PFSK-1 (cell line): ENCODE data around the gene TMEM82.

Experiments used
- FOXP2 ChIP-seq: optimal IDR thresholded peaks from 2 replicates; pipeline ENCODE3; 2011; ENCODE audit warnings: borderline replicate concordance, control low read depth, inconsistent platforms; ENCODE audit not compliant: insufficient read depth; ENCODE audit errors: extremely low read length, extremely low read depth
- POLR2AphosphoS5 ChIP-seq: IDR thresholded peaks from 2 replicates; pipeline ENCODE4 v1.6.1; 2012; ENCODE audit warnings: low read depth, mild to moderate bottlenecking, control low read depth, low read length, moderate library complexity
- REST ChIP-seq, 2 experiments: IDR thresholded peaks; 2 replicates each; pipeline versions ENCODE4 v1.6.1 to v1.8.0; 2011 to 2012; ENCODE audit warnings: low read depth in 2 of 2, low read length in 2 of 2, control low read depth in 1 of 2, inconsistent platforms in 1 of 2, mild to moderate bottlenecking in 1 of 2, moderate library complexity in 1 of 2; ENCODE audit not compliant: insufficient read depth in 1 of 2
- SIN3A ChIP-seq: IDR thresholded peaks from 2 replicates; pipeline ENCODE4 v1.6.1; 2012; ENCODE audit warnings: mild to moderate bottlenecking, low read length, moderate library complexity, borderline replicate concordance; ENCODE audit not compliant: insufficient read depth
- TAF1 ChIP-seq: IDR thresholded peaks from 2 replicates; pipeline ENCODE4 v1.6.1; 2012; ENCODE audit warnings: low read length, control low read depth, borderline replicate concordance; ENCODE audit not compliant: insufficient read depth

TMEM82 gene

DNA sequence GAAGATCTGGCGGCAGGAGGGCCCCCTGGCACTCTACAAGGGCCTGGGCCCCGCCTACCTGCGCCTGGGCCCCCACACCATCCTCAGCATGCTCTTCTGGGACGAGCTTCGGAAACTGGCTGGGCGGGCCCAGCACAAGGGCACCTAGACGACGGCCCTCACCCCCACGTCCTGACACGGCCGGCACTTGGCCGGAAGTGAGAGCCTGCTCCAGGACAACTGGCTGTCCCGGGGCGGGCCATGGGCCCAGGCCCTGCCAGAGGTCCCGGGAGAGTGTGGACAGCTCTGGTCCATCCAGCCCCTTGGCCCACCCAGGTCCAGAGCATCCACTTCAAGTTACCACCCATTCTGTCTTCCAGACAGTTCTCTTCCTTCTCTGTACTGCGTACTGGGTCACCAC, 3.0 kb upstream of the TMEM82 start:
- TF ChIP-seq FOXP2, result no peak
- no peak for TF ChIP-seq REST (IDR thresholded peaks at IDR 0.05; ENCODE audit: insufficient read depth in 1 of 2, low read depth in 2 of 2, low read length in 2 of 2)
- no peak for TF ChIP-seq TAF1
- TF ChIP-seq POLR2AphosphoS5, result no peak

DNA sequence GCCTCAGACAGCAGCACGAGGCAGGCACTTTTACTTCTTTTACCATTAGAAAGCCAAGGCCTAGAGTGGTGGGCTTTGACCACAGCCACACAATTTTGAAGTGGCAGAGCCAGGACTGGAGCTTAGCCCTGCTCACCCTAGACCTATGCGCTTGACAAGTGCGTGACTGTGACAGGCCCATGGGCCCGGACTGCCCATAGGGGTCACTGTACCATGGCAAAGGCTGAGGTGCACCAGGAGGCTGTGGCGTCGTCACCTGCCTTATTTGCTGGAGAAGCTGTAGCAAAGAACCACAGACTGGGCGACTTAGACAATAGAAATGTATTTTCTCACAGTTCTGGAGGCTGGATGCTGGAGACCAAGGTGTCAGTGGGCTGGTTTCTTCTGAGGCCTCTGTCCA, 2.6 kb upstream of the TMEM82 start:
- no peak for TF ChIP-seq REST (IDR thresholded peaks at IDR 0.05; ENCODE audit: insufficient read depth in 1 of 2, low read depth in 2 of 2, low read length in 2 of 2)

GRCh38 chr1:15740924-15741850, 1.1 kb upstream of the TMEM82 start:
- TF ChIP-seq FOXP2, result peak; percentile 58
- no peak for TF ChIP-seq SIN3A

- TF ChIP-seq TAF1, result no peak
- no peak for TF ChIP-seq FOXP2
- no peak for TF ChIP-seq SIN3A
- no peak for TF ChIP-seq POLR2AphosphoS5
- TF ChIP-seq REST (IDR thresholded peaks at IDR 0.05; ENCODE audit: insufficient read depth in 1 of 2, low read depth in 2 of 2, low read length in 2 of 2), result no peak
Measured at GRCh38 chr1:15744122-15744679, 1.9 kb downstream of the TMEM82 start.

GRCh38 chr1:15747378-15747777, 5.1 kb downstream of the TMEM82 start:
- no peak for TF ChIP-seq FOXP2
- no peak for TF ChIP-seq TAF1
- no peak for TF ChIP-seq REST (IDR thresholded peaks at IDR 0.05; ENCODE audit: insufficient read depth in 1 of 2, low read depth in 2 of 2, low read length in 2 of 2)
- no peak for TF ChIP-seq POLR2AphosphoS5
- TF ChIP-seq SIN3A, result no peak
